HCT116 (cell line): ENCODE measurements around the gene RUFY2. TPM values are rescaled to one million over a fixed set of nuclear protein-coding genes. Genes with fewer than 3 reads are reported as not detected.

Experiments used
- ATAC-seq: fragments of 200-7000 bp; cut with Tn5 transposase; 2 replicates; pipeline ENCODE4 v1.9.1; 2020; ENCODE audit warnings: mild to moderate bottlenecking, moderate library complexity
- BruUV-seq: library from RNA; stranded (reverse); fragments of 400-500 nt; replicated peaks from 2 replicates; lab custom pipeline; 2021; lab: Mats Ljungman, UMichigan
- CTCF ChIA-PET: fragments of 300-600 bp; sonication (Branson Sonifier 250); formaldehyde crosslinking; loops from one replicate; lab custom pipeline; 2021; ENCODE audit warnings: antibody characterized with exemption; lab: Charles Lee
- POLR2A ChIA-PET: fragments of 300-600, 350-600 bp; sonication (Branson Sonifier 250); formaldehyde crosslinking; loops from one replicate; lab custom pipeline; 2021; ENCODE audit warnings: antibody characterized with exemption; lab: Charles Lee
- RAD21 ChIA-PET, 2 experiments: fragments of 300-600 bp; sonication (Branson Sonifier 250); formaldehyde crosslinking; loops; one replicate each; lab custom pipeline; 2023; ENCODE audit warnings: low total read pairs in 2 of 2; ENCODE audit not compliant: uncharacterized antibody in 2 of 2, unreplicated experiment in 2 of 2, low non-redundant PET in 1 of 2; lab: Charles Lee
- DNase-seq: peaks from one replicate; pipeline ENCODE4 v3.0.0-alpha.2; 2010; ENCODE audit warnings: low read depth, low spot score
- H2AFZ ChIP-seq: fragments of 200-600 bp; shearing (Covaris generic), sonication (generic); 2 replicates; pipeline ENCODE4 v1.6.1; 2017; ENCODE audit warnings: low read depth, mixed run types, mixed read lengths, antibody characterized with exemption, low read length; ENCODE audit not compliant: poor library complexity, severe bottlenecking
- H3K27ac ChIP-seq: 2 replicates; pipeline ENCODE4 v1.5.1; 2012; ENCODE audit warnings: low read depth, low read length
- H3K27me3 ChIP-seq: fragments of 200-600 bp; sonication (generic); 2 replicates; pipeline ENCODE4 v1.6.1; 2016; ENCODE audit warnings: mixed run types, low read length, mixed read lengths; ENCODE audit not compliant: insufficient read depth
- H3K36me3 ChIP-seq, 2 experiments: fragments of 200-500 bp in 1 of 2; fragments of 200-600 bp in 1 of 2; sonication (Bioruptor generic) in 1 of 2; sonication (generic) in 1 of 2; 2 replicates each; pipeline versions ENCODE4 v1.5.1 to v1.6.1; 2014 to 2016; ENCODE audit warnings: low read length in 2 of 2, inconsistent platforms in 1 of 2, mixed read lengths in 1 of 2, mixed run types in 1 of 2; ENCODE audit not compliant: insufficient read depth in 2 of 2, control insufficient read depth in 1 of 2
- H3K4me1 ChIP-seq, 2 experiments: fragments of 200-600 bp in 1 of 2; sonication (generic) in 1 of 2; 2 replicates each; pipeline versions ENCODE4 v1.5.1 to v1.6.1; 2012 to 2017; ENCODE audit warnings: low read length in 2 of 2, inconsistent platforms in 1 of 2, mild to moderate bottlenecking in 1 of 2, mixed read lengths in 1 of 2, mixed run types in 1 of 2, moderate library complexity in 1 of 2; ENCODE audit not compliant: insufficient read depth in 2 of 2, control insufficient read depth in 1 of 2
- H3K4me2 ChIP-seq: fragments of 200-600 bp; sonication (generic); 2 replicates; pipeline ENCODE4 v1.6.1; 2017; ENCODE audit warnings: mixed run types, low read length, mixed read lengths
- H3K4me3 ChIP-seq, 2 experiments: fragments of 200-600 bp in 1 of 2; sonication (generic) in 1 of 2; replicated peaks in 1 of 2; 2 replicates each; pipeline ENCODE4 v1.5.1; 2011 to 2016; ENCODE audit warnings: low read length in 2 of 2, control low read depth in 1 of 2, low read depth in 1 of 2, mild to moderate bottlenecking in 1 of 2, mixed read lengths in 1 of 2, mixed run types in 1 of 2
- H3K79me2 ChIP-seq: fragments of 200-600 bp; sonication (generic); 2 replicates; pipeline ENCODE4 v1.6.1; 2017; ENCODE audit warnings: mild to moderate bottlenecking, mixed run types, low read length, moderate library complexity, mixed read lengths; ENCODE audit not compliant: insufficient read depth
- H3K9ac ChIP-seq: fragments of 200-600 bp; sonication (generic); 2 replicates; pipeline ENCODE4 v1.6.1; 2016; ENCODE audit warnings: low read length, mixed read lengths
- H3K9me2 ChIP-seq: fragments of 200-600 bp; sonication (generic), shearing (Covaris generic); 2 replicates; pipeline ENCODE4 v1.6.1; 2017; ENCODE audit warnings: mixed run types, mild to moderate bottlenecking, moderate library complexity; ENCODE audit not compliant: insufficient read depth
- H3K9me3 ChIP-seq, 2 experiments: fragments of 200-500 bp in 1 of 2; fragments of 200-600 bp in 1 of 2; sonication (Bioruptor generic) in 1 of 2; sonication (generic) in 1 of 2; 2 replicates each; pipeline ENCODE4 v1.6.1; 2014 to 2017; ENCODE audit warnings: low read length in 2 of 2, mixed read lengths in 2 of 2, inconsistent platforms in 1 of 2, low read depth in 1 of 2, mild to moderate bottlenecking in 1 of 2, mixed run types in 1 of 2, moderate library complexity in 1 of 2; ENCODE audit not compliant: control insufficient read depth in 1 of 2, insufficient read depth in 1 of 2
- H4K20me1 ChIP-seq: fragments of 200-600 bp; sonication (generic), shearing (Covaris generic); 2 replicates; pipeline ENCODE4 v1.6.1; 2017; ENCODE audit warnings: mixed run types, mild to moderate bottlenecking, moderate library complexity; ENCODE audit not compliant: insufficient read depth
- CEBPB ChIP-seq: IDR thresholded peaks from 2 replicates; pipeline ENCODE4 v1.6.1; 2012; ENCODE audit warnings: low read depth
- ELF1 ChIP-seq: IDR thresholded peaks from 2 replicates; pipeline ENCODE4 v1.6.1; 2012; ENCODE audit warnings: low read depth, borderline replicate concordance
- JUND ChIP-seq: IDR thresholded peaks from 2 replicates; pipeline ENCODE4 v1.6.1; 2012
- intact Hi-C: fragments of 100-400 bp; cut with micrococcal nuclease; formaldehyde crosslinking; loops from 2 replicates; pipeline ENCODE4 v1.10.0; 2022
- total RNA-seq: library from RNA; stranded (reverse); gene quantifications from one replicate; pipeline ENCODE4 v1.2.1, GENCODE V29; 2021; ENCODE audit not compliant: unreplicated experiment
- TF ChIP-seq, protein P1 (sequence below): IDR thresholded peaks from 2 replicates; pipeline ENCODE4 v1.6.1; 2012

The RUFY2 gene
- total RNA-seq, 1 experiment from 2014 or later: 13.0 TPM

DNA sequence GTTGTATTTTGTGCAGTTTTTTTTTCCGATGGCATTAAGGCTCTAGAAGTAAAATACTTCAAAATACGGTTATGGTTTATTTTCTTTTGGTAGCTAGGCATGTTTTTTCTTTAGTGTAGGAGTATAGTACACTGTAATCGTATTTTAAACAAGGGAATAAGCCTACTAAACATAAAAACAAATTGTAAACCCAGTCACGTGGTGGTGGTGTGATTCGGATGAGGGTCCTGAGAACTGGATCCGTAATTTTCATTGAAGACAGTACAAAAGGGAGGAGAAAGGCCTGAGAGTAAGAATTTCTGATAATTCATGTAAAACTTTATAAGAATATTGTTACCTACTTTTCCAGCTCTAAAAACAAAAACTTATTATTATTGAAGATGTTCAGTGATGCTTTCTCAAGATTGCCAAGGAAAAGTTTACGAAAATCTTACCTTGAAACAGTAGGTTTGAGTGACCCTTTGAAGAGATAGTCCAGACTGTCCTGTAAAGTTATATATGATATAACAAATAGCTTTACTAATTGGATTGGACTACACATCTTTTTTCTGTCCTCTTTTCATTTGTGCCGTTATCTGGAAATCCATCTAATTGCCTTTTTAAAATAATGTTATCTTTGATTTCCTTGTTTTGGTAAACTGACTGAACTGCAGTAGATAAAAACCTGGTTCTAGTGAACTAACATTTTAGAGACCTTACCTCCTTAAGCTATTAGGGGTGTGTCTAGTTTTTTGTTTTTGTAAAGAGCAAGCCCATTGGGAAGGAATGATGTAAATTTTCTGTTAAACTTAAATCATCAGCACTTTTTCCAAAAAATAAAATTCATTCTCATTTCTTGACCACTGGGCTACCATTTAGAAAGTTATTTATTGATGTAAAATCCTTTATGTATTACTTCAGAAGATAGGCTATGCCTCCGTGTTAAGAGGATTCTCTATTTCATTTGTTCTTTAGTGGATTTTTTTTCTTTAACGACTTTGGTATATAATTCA, 73.3 kb downstream of the RUFY2 start:
- no peaks in the 10 kb centered on the region for H3K9me3 ChIP-seq
- BruUV-seq: no TSS peak
- peak overlapping the region; percentile 89 to 90 for H3K4me3 ChIP-seq
- H3K27me3 ChIP-seq: no peaks in the 10 kb centered on the region
- RAD21 ChIA-PET: no interaction called here
- H3K36me3 ChIP-seq: peaks cover 15 to 24% of the 10 kb centered on the region in 2 experiments; a peak in 3 of 4 replicates
- intact Hi-C loops: loop anchor here (10.0 kb wide), 1 partner anchor 479 kb away; no protein-coding TSS in a partner anchor
- no peak for TF ChIP-seq ELF1
- 0 out of 2 replicates have a peak, but pooled peaks have one; percentile 0 for TF ChIP-seq CEBPB
- H3K4me2 ChIP-seq: peak overlapping the region; percentile 94
- peaks cover 31 to 33% of the 10 kb centered on the region in 2 experiments for H3K4me1 ChIP-seq
- no peak overlapping the region for H2AFZ ChIP-seq
- H3K79me2 ChIP-seq: peaks cover 69% of the 10 kb centered on the region
- H3K9me2 ChIP-seq: no peaks in the 10 kb centered on the region
- H3K27ac ChIP-seq: peak overlapping the region; percentile 85; the same call in 1 of the 2 replicates
- CTCF ChIA-PET: no interaction called here
- POLR2A ChIA-PET: interaction anchor here (1.0 to 1.2 kb wide), 2 partner anchors 10 to 19 kb away, joined by 3 to 6 read pairs; no protein-coding TSS in a partner anchor
- no peak for ATAC-seq
- DNase-seq: no peak
- peaks cover 58% of the 10 kb centered on the region; the same call in 1 of the 2 replicates for H4K20me1 ChIP-seq
- H3K9ac ChIP-seq: peak overlapping the region; percentile 96

DNA sequence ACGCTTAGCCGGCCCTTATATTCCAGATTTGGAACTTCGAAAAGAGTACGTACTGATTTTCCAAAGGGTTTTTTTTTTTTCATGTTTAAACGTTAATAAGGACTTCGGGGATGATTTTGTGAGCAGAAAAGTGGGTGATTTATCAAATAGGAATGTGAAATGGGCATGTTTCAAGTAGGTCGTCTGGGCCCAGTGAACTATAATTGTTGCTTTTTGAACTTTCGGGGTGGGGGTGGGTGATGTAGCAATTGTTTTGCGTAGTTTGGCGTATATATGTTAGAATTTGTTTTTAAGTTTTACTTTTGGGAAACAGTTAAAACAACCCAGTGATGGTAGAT, 74.0 kb downstream of the RUFY2 start:
- TF ChIP-seq, protein P1, sequence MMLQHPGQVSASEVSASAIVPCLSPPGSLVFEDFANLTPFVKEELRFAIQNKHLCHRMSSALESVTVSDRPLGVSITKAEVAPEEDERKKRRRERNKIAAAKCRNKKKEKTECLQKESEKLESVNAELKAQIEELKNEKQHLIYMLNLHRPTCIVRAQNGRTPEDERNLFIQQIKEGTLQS: no peak
- TF ChIP-seq JUND: 0 out of 2 replicates have a peak, but pooled peaks have one; percentile 1
- TF ChIP-seq, all 23 proteins: peak for 1
- DNase-seq (no peak), ATAC-seq (no peak)
- Histone ChIP-seq H3K9me2 (no peaks in the 10 kb centered on the region), H3K27me3 (no peaks in the 10 kb centered on the region), H4K20me1 (peaks cover 51% of the 10 kb centered on the region; the same call in 1 of the 2 replicates), H3K4me3 (peak overlapping the region; percentile 89 to 90), H3K36me3 (peaks cover 8 to 17% of the 10 kb centered on the region in 2 experiments; a peak in 3 of 4 replicates), H3K9me3 (no peaks in the 10 kb centered on the region), H3K4me2 (peak overlapping the region; percentile 94), H3K79me2 (peaks cover 62% of the 10 kb centered on the region), H3K27ac (peak overlapping the region; percentile 85), H2AFZ (no peak overlapping the region), H3K9ac (peak overlapping the region; percentile 96), H3K4me1 (peaks cover 38 to 40% of the 10 kb centered on the region in 2 experiments)
- intact Hi-C loops: loop anchor here (10.0 kb wide), 1 partner anchor 478 kb away; no protein-coding TSS in a partner anchor
- ChIA-PET RAD21 (no interaction called here), POLR2A (interaction anchor here (0.7 to 1.4 kb wide), 3 partner anchors 14 to 863 kb away, joined by 3 to 5 read pairs (median 5); no protein-coding TSS in a partner anchor), CTCF (no interaction called here)
- BruUV-seq: no TSS peak
